Neural progenitor cell (in vitro differentiated cells): ENCODE results near the gene MYO18B. TPM values are rescaled to one million over a fixed set of nuclear protein-coding genes. Genes with fewer than 3 reads are reported as not detected.
A peak's percentile ranks its signal among the peaks of the same experiment; 100 is the strongest.

Experiments
- DNase-seq: peaks from one replicate; pipeline ENCODE4 v3.0.0-alpha.2; 2016; ENCODE audit warnings: low spot score
- H2AFZ ChIP-seq: fragments of 200-600 bp; sonication (generic); replicated peaks from 2 replicates; pipeline ENCODE4 v1.6.1; 2016; ENCODE audit warnings: antibody characterized with exemption
- H3F3A ChIP-seq: fragments of 200-600 bp; sonication (generic); 2 replicates; pipeline ENCODE4 v1.6.1; 2016; ENCODE audit warnings: antibody characterized with exemption, low read depth
- H3K27ac ChIP-seq: fragments of 200-600 bp; sonication (generic); 2 replicates; pipeline ENCODE4 v1.5.1; 2016; ENCODE audit warnings: mild to moderate bottlenecking
- H3K27me3 ChIP-seq: fragments of 200-600 bp; sonication (generic); 2 replicates; pipeline ENCODE4 v1.6.1; 2016; ENCODE audit warnings: mild to moderate bottlenecking, moderate library complexity
- H3K36me3 ChIP-seq: fragments of 200-600 bp; sonication (generic); 2 replicates; pipeline ENCODE4 v1.5.1; 2016
- H3K4me1 ChIP-seq: fragments of 200-600 bp; sonication (generic); 2 replicates; pipeline ENCODE4 v1.6.1; 2016; ENCODE audit warnings: mixed run types
- H3K4me2 ChIP-seq: fragments of 200-600 bp; sonication (generic); 2 replicates; pipeline ENCODE4 v1.6.1; 2016
- H3K4me3 ChIP-seq: fragments of 200-600 bp; sonication (generic); 2 replicates; pipeline ENCODE4 v1.5.1; 2016
- H3K79me2 ChIP-seq: fragments of 200-600 bp; sonication (generic); 2 replicates; pipeline ENCODE4 v1.6.1; 2016; ENCODE audit warnings: low read depth
- H3K9ac ChIP-seq: fragments of 200-600 bp; sonication (generic); 2 replicates; pipeline ENCODE4 v1.6.1; 2016
- H3K9me3 ChIP-seq: fragments of 200-600 bp; sonication (generic); 2 replicates; pipeline ENCODE4 v1.5.1; 2016; ENCODE audit warnings: low read depth
- H4K20me1 ChIP-seq: fragments of 200-600 bp; sonication (generic); 2 replicates; pipeline ENCODE4 v1.6.1; 2016; ENCODE audit warnings: low read depth
- H3K27ac Mint-ChIP-seq: 3 replicates; pipeline ENCODE4 v1.8.0; 2021; ENCODE audit warnings: mixed read lengths
- H3K27me3 Mint-ChIP-seq: 2 replicates; pipeline ENCODE4 v1.8.0; 2022; ENCODE audit warnings: low read depth, mild to moderate bottlenecking, inconsistent platforms, moderate library complexity, mixed read lengths; ENCODE audit not compliant: insufficient read depth
- H3K36me3 Mint-ChIP-seq: 3 replicates; pipeline ENCODE4 v1.8.0; 2021; ENCODE audit warnings: mixed read lengths
- H3K4me1 Mint-ChIP-seq: 3 replicates; pipeline ENCODE4 v1.8.0; 2021; ENCODE audit warnings: mixed read lengths
- H3K4me3 Mint-ChIP-seq: 3 replicates; pipeline ENCODE4 v1.8.0; 2021; ENCODE audit warnings: mild to moderate bottlenecking, moderate library complexity, mixed read lengths
- H3K9me3 Mint-ChIP-seq: 3 replicates; pipeline ENCODE4 v1.8.0; 2020; ENCODE audit warnings: mixed read lengths
- CTCF ChIP-seq: fragments of 200-600 bp; sonication (generic); IDR thresholded peaks from 2 replicates; pipeline ENCODE4 v1.5.1; 2017; ENCODE audit warnings: antibody characterized with exemption, mild to moderate bottlenecking
- EZH2 ChIP-seq: fragments of 200-600 bp; sonication (generic); IDR thresholded peaks from 2 replicates; pipeline ENCODE4 v1.6.1; 2017; ENCODE audit warnings: antibody characterized with exemption, mild to moderate bottlenecking, moderate library complexity
- EZH2phosphoT487 ChIP-seq: fragments of 200-600 bp; sonication (generic); IDR thresholded peaks from 2 replicates; pipeline ENCODE4 v1.6.1; 2017; ENCODE audit warnings: antibody characterized with exemption
- total RNA-seq: library from RNA; depleted of rRNA; stranded (reverse); fragments of >200 nt; gene quantifications from 2 replicates; pipeline ENCODE4 v1.2.3, GENCODE V29; 2015; ENCODE audit warnings: low replicate concordance

The MYO18B gene
- total RNA-seq, 1 donor from 2014 or later = not detected

GRCh38 chr22:26055693-26056092 is 313.7 kb downstream of the MYO18B start:
- H3K36me3 Mint-ChIP-seq = no peaks in the 10 kb centered on the region
- no peaks in the 10 kb centered on the region for H4K20me1 ChIP-seq
- H2AFZ ChIP-seq = no peak overlapping the region
- TF ChIP-seq EZH2 (no peak), CTCF (no peak), EZH2phosphoT487 (no peak)
- H3K27me3 ChIP-seq = no peaks in the 10 kb centered on the region
- H3K9ac ChIP-seq = no peak overlapping the region
- H3K36me3 ChIP-seq = no peaks in the 10 kb centered on the region
- peaks cover 31% of the 10 kb centered on the region for H3F3A ChIP-seq
- H3K4me3 ChIP-seq = peak overlapping the region; percentile 27
- peaks cover 6% of the 10 kb centered on the region for H3K27me3 Mint-ChIP-seq
- no peaks in the 10 kb centered on the region for H3K79me2 ChIP-seq
- H3K27ac ChIP-seq = peak overlapping the region; percentile 89
- peaks cover 63% of the 10 kb centered on the region for H3K4me1 ChIP-seq
- peaks cover 62% of the 10 kb centered on the region for H3K4me1 Mint-ChIP-seq
- peak overlapping the region; percentile 76 for H3K4me2 ChIP-seq
- H3K27ac Mint-ChIP-seq = peak overlapping the region; percentile 62
- H3K4me3 Mint-ChIP-seq = peak overlapping the region; percentile 28
- H3K9me3 ChIP-seq = no peaks in the 10 kb centered on the region
- peak; percentile 38 for DNase-seq
- H3K9me3 Mint-ChIP-seq = peaks cover 2% of the 10 kb centered on the region

- no peaks in the 10 kb centered on the region for H3K79me2 ChIP-seq
- H3K9me3 Mint-ChIP-seq = peaks cover 2% of the 10 kb centered on the region
- no peak overlapping the region for H3K4me3 Mint-ChIP-seq
- no peaks in the 10 kb centered on the region for H3K36me3 Mint-ChIP-seq
- H3K4me3 ChIP-seq = no peak overlapping the region
- TF ChIP-seq EZH2 (no peak), EZH2phosphoT487 (no peak), CTCF (no peak)
- peak overlapping the region; percentile 23 for H3K27ac Mint-ChIP-seq
- peaks cover 72% of the 10 kb centered on the region for H3K4me1 Mint-ChIP-seq
- H3K36me3 ChIP-seq = no peaks in the 10 kb centered on the region
- DNase-seq = no peak
- peak overlapping the region; percentile 89 for H3K27ac ChIP-seq
- H2AFZ ChIP-seq = peak overlapping the region; percentile 12
- no peaks in the 10 kb centered on the region for H3K27me3 ChIP-seq
- no peaks in the 10 kb centered on the region for H4K20me1 ChIP-seq
- peak overlapping the region; percentile 76 for H3K4me2 ChIP-seq
- peaks cover 31% of the 10 kb centered on the region for H3F3A ChIP-seq
- H3K9me3 ChIP-seq = no peaks in the 10 kb centered on the region
- H3K27me3 Mint-ChIP-seq = peaks cover 6% of the 10 kb centered on the region
- peaks cover 63% of the 10 kb centered on the region for H3K4me1 ChIP-seq
- H3K9ac ChIP-seq = no peak overlapping the region
These were observed 314.6 kb downstream of the MYO18B start for GRCh38 chr22:26056455-26057200.

GRCh38 chr22:26057731-26058130 is 315.7 kb downstream of the MYO18B start:
- DNase-seq = no peak
- Histone ChIP-seq H3K27ac (no peak overlapping the region), H3K4me1 (peaks cover 56% of the 10 kb centered on the region), H3K4me2 (no peak overlapping the region), H3K79me2 (no peaks in the 10 kb centered on the region), H3K9me3 (no peaks in the 10 kb centered on the region), H3K4me3 (no peak overlapping the region), H2AFZ (no peak overlapping the region), H3K27me3 (no peaks in the 10 kb centered on the region), H3F3A (peaks cover 31% of the 10 kb centered on the region), H3K36me3 (no peaks in the 10 kb centered on the region), H3K9ac (no peak overlapping the region), H4K20me1 (no peaks in the 10 kb centered on the region)
- Mint-ChIP-seq H3K4me3 (no peak overlapping the region), H3K27me3 (peaks cover 8% of the 10 kb centered on the region), H3K9me3 (peaks cover 2% of the 10 kb centered on the region), H3K4me1 (peaks cover 68% of the 10 kb centered on the region), H3K36me3 (no peaks in the 10 kb centered on the region), H3K27ac (no peak overlapping the region)
- TF ChIP-seq EZH2phosphoT487 (no peak), CTCF (no peak), EZH2 (no peak)
